Activated naive CD4-positive, alpha-beta T cell treated with anti-CD3 and anti-CD28 coated beads, Interleukin-2, amount 50 U/mL, for 16 hours (primary cell): ENCODE results near the gene IFITM1.
"Not testable (repeated sequence)": the region's sequence is repeated elsewhere in the genome, so short reads cannot be mapped to it uniquely, and the experiment has no call there.

ENCODE experiments used
- DNase-seq: peaks from one replicate; pipeline ENCODE4 v3.0.0-alpha.2; 2020

IFITM1 gene

GRCh38 chr11:328012-328411, 14.2 kb downstream of the IFITM1 start:
- DNase-seq, result no peak

DNA sequence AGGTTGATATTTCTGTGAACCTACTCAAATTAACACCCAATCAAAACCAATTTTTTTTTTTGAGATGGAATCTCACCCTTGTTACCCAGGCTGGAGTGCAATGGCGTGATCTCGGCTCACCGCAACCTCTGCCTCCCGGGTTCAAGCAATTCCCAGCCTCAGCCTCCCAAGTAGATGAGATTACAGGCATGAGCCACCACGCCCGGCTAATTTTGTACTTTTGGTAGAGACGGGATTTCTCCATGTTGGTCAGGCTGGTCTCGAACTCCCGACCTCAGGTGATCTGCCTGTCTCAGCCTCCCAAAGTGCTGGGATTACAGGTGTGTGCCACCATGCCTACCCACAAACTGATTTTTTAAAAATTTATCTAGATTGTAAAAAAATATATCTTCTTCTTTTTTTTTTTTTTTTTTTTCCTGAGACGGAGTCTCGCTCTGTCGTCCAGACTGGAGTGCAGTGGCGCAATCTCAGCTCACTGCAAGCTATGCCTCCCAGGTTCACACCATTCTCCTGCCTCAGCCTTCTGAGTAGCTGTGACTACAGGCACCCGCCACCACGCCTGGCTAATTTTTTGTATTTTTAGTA, 14.8 kb downstream of the IFITM1 start:
- not testable (repeated sequence) for DNase-seq

GRCh38 chr11:329886-330253, 16.0 kb downstream of the IFITM1 start:
- no peak for DNase-seq

DNA sequence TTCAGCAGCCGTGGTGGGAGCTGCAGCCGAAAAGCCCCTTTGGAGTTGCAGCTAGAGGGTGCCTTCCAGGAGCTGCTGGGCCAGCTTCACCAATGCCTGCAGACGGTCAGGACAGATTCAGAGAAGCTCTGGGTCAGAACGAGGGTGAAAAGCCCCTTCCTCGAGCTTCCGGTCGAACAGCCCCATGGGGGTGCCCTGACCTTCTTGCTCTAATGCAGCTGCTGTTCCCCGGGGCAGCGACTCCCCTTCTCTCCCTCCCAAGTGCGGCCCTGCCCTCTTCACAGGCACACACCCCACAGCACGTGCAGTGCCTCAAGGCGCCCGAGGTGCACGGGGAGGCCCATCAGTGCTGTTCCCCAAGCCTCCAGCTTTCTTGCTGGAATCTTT, 16.5 kb downstream of the IFITM1 start:
- no peak for DNase-seq

GRCh38 chr11:330694-331357, 17.0 kb downstream of the IFITM1 start:
- no peak for DNase-seq

- no peak for DNase-seq
Measured at GRCh38 chr11:331358-332060, 17.7 kb downstream of the IFITM1 start.

GRCh38 chr11:332651-333480, 19.0 kb downstream of the IFITM1 start:
- DNase-seq, result no peak

DNA sequence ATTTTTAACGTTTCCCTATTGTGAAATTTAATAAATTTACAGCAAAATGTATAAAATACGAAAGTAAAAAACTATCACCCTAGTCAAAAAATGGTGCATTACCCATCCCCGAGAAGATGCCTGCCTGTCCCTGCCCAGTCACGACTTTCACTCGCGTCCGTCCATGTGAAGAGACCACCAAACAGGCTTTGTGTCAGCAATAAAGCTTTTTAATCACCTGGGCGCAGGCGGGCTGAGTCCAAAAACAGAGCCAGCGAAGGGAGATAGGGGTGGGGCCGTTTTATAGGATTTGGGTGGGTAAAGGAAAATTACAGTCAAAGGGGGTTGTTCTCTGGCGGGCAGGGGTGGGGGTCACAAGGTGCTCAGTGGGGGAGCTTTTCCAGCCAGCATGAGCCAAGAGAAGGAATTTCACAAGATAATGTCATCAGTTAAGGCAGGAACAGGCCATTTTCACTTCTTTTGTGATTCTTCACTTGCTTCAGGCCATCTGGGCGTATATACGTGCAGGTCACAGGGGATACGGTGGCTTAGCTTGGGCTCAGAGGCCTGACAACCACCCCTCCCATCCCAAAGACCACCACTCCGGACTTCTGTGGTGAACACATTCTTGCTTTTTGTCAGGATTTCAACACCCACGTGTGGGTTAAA, 19.9 kb downstream of the IFITM1 start:
- not testable (repeated sequence) for DNase-seq

GRCh38 chr11:334264-334994, 20.6 kb downstream of the IFITM1 start:
- no peak for DNase-seq

DNA sequence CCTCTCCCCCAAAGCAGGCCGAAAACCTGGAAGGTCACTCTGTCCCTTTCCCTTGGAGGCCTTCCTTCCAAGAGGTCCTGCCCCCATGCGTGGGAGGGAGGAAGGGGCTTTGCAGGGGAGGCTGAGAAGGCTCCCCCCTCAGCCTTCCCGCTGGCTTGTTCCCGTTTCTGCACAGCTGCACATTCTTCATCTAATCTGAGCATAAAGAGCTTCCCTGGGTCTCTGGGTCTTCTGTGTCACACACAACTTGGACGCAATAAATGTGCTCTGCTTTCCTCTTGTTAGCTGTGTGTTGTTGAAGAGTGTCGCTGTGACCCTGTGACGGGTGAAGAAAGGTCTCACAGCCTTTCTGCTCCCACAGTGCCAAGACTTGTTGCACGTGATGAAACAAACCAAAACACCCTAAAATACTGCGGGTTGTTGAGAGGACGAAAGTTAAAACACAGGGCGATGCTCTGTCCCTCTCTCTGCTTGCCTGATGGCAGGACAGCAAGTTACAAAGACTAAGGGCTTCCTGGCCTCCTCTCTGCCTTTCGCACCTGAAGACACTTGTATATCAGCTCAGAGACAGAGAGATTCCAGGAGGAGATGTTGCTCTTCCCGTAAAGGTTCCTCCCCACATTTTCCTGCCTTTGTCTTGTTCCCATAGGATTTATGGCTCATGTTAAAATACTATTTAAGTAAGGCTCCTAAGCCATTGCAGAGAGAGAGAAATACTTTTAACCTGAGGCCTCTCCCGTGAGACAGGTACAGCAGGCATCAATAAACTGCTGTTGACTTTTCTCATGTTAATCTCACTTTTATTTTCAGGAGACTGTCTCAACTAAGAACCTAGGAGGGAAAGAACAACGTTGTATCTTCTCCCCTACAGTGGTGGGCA, 22.2 kb downstream of the IFITM1 start:
- no peak for DNase-seq

DNA sequence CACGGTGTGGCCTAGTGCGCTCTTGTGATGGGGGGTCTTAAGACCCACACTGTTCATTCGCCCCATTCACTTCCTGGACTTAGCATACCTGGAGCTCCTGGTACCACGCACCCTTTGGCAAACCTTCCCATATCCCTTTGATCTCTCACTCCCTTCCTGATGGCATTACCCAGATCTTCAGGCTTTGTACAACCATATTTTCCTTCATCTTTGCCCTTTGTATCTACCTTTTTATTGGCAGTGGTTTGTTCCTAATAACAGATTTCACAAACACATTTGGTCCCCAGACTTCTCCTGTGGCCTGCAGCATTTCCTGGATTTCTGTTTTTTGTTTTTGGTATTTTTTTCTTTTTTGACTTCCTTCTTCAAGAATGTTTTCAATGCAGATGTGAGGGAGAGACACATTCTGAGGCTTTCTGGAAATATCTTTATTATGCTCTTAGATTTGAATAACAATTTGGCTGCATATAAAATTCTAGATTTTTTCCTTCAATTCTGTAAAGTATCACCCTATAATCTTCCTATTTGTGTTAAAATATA, 22.9 kb downstream of the IFITM1 start:
- no peak for DNase-seq

DNA sequence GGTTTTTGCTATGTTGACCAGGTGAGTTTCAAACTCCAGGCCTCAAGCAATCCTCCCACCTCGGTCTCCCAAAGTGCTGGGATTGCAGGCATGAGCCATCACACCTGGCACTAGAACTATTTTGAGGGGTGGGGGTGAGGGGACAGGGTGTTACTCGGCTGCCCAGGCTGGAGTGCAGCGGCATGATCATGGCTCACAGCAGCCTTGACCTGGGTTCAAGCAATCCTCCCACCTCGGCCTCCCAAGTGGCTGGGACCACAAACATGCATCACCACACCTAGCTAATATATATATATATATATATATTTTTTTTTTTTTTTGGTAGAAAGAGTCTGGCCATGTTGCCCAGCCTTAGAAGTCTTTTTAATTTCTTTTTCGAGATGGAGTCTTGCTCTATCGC, 23.9 kb downstream of the IFITM1 start:
- DNase-seq, result no peak

DNA sequence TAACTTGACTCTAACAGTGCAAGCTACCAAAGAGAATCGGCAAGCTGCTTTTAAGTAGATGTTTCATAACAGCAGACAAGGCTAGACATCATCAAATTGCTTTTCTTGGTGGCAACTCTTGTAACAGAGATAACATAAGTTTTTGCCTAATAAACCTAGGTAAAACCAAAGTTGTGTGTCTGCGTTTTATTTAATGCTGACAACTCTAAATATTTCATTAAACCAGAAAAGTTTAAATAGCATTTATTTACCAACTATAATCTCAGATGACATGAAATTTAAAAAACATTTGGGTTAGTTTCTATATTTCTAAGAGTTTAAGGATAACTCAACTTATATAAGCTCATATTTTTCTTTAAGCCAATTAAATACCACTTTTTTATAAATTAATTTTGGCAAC, 26.1 kb downstream of the IFITM1 start:
- no peak for DNase-seq

- no peak for DNase-seq
Measured at GRCh38 chr11:340539-341512, 27.0 kb downstream of the IFITM1 start.

DNA sequence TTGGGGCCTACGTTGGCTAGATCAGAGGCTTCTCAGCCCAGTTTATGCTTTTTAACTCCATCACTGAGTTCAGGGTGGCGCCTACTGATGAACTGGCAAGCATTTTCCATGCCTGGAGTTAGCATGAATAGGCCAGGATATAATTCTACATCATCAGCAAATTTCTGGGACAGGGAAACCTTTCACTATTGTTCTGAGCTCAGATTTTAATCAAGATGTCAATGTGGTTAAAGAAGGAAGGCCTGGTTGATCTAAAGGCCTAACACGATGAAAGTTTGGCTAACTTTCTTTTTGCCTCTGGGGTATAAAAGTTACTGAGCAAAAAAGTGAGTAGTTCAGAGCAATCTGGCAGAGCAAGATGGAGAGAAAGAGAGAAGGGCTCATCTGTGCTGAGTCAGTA, 28.5 kb downstream of the IFITM1 start:
- no peak for DNase-seq

DNA sequence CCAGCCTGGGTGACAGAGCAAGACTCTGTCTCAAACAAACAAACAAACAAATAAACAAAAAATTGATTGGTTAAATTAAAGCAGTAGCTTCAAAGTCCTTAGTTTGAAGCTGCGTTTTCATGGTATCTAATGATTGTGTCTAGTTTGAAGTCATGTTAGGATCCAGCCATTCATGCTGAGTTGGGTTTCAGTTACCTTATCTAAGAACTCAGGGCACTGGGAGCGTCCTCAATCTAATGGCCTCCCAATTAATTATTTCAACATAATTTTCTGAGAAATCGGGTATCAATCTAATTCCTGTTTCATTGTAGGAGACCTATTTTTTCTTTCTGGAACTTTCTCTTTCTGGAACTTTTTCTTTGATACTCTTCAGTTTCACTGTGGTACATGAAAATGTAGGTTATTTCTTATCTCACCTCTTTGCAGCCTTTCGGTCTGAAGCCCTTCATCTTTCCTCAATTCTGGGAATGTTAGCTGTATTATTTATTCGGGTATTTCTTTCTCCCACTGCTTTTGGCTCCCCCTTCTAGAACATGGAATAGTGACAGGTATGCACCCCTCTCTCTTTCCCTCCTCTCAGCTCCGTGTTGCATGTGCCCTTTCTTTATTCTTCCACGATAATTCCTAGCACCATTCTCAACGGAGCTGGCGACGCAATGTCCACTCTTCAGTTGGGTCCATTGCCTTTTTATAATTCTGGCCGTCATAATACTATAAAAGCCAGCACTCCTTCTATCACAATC, 31.2 kb downstream of the IFITM1 start:
- DNase-seq, result no peak

DNA sequence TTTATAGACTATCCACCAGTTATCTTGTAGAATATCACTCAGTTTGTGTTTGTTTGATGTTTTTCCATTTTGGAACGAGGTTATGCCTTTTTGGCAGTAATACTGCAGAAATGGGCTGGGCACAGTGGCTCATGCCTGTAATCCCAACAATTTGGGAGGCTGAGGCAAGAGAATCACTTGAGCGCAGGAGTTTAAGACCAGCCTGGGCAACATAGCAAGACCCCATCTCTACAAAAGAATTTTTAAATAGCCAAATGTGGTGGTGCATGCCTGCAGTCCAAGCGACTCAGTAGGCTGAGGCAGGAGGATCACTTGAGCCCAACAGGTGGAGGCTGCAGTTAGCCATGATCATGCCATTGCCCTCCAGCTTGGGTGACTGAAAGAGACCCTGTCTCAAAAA, 32.7 kb downstream of the IFITM1 start:
- DNase-seq, result no peak

DNA sequence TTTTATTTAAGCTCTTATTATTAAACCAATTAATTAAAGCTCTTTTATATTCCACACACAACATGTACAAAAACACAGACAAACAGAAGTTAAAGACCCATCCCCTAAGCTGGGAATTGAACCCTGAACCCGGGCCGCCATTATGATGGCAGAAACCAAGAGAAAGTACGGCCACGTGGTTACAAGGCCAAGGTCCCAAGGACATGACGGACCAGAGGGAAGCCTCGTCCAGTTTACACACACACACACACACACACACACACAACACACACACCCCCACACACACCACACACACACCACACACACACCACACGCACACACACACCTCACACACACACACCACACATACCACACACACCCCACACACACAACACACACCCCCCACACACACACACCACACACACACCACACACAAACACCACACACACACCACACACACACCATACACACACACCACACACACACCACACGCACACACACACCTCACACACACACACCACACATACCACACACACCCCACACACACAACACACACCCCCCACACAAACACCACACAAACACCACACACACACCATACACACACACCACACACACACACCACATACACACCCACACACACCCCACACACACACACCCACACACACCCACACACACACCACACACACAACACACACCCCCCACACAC, 35.6 kb downstream of the IFITM1 start:
- DNase-seq, result not testable (repeated sequence)
